Renal cortex interstitium (tissue), 11 donors: ENCODE results near the gene FGGY. TPM values are rescaled to one million over a fixed set of nuclear protein-coding genes. Genes with fewer than 3 reads are reported as not detected.

ENCODE experiments used
- DNase-seq, 11 donors: peaks; one replicate each; pipeline ENCODE4 v3.0.0-alpha.2; 2013; ENCODE audit warnings: low read depth in 9 of 11, low spot score in 4 of 11; ENCODE audit errors: extremely low read depth in 1 of 11
- polyA plus RNA-seq, 3 donors: library from polyadenylated mRNA; unstranded; fragments of 120-200 nt; gene quantifications; one replicate each; pipeline ENCODE4 v1.2.1, GENCODE V29; 2013; ENCODE audit not compliant: insufficient read length in 3 of 3

The FGGY gene
- polyA plus RNA-seq, 3 donors = 21.4 to 22.1 (median 21.9) TPM

DNA sequence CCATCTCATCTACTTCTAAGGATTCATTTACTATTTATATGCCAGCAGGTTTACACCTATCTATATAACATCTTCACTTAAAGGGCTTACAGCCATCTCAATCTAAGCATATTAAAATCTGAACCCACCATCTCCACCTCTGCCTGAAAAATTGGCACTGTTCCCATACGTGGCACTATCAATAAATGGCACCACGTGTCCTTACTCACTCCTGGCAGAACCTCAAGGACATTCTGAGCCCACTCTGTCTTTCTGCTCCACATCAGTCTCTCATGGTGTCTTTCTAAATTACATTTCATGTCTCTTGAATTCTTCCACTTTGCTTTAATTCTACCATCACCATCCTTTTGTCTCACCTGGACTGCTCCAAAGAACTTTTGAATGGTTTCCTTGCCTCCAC is 445.6 kb downstream of the FGGY start:
- no peak for DNase-seq

DNA sequence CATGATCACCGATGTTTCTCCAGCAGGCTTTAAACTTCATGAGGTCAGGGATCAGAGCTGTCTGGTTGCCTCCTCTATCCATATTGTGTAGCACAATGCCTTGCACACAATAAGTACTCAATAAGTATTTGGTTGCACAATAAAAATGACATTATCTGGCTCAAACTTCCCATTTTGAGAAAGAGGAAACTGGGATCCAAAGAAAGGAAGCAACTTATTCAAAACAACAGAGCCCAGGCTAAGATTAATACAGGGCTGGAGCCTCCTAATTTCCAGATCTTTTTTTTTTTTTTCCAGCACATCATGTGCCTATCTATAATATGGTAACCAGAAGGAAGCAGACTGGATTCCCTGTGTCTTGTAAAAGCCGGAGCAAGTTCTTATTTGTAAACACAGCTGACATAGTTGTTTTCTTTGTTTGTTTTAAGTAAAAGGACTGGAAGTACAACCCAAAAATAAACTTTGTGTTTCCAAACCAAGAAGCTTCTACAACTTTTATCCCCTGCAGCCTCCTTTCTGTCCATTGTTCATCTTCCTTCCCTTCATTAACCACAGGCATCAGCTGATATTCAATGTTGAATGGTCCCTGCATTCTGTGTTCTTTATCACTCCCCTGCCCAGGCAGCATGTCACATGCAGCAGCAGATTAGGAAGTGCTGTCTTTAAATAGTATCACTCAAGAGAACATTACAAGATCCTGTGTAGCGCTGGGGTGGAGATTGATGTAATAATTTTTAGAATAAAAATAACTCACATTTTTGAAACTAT is 446.6 kb downstream of the FGGY start:
- DNase-seq = no peak

DNA sequence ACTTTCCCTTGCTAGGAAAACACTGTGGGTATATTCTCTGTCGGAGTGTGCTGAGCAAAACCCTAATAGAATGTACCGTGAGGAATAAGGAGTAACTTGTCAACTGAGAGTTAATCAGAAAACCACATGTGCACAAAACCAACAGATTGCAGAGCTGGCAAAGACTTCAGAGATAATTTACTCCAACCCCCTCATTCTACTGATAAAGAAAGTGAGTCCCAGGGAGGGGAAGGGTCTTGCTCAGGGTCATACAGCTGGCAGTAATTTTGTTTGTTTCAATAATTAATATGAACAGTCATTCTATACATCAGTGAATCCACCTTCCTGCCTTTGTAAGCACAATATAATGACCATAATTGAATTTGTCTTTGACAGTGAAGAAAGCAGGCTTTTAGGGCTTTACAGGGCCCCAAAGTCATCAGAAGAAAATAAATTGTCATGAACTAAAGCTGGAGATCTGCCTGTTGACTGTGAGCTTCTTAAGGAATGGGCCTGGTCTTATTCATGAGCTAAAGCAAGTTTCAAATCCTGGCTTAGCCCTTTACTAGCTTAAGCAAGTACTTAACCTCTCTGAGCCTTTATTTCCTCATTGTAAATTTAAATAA is 450.6 kb downstream of the FGGY start:
- no peak for DNase-seq

DNA sequence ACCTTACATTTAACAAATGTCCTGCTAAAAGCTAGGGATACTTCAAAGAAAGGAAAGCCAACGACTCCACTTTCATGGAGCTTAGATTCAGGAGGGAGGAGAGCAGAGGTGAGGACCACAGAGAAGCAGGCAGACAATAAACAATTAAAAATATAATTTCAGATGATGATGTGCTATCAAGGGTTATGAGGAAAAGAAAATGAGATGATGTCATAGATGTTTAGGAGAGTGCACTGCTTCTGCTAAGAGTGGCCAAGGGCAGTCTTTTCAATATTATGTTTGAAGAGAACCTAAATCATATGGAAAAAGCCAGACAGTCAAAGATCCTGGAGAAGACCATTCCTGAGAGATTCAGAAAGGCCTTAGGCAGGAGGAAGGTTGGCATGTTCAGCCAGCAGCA is 451.2 kb downstream of the FGGY start:
- DNase-seq = no peak

DNA sequence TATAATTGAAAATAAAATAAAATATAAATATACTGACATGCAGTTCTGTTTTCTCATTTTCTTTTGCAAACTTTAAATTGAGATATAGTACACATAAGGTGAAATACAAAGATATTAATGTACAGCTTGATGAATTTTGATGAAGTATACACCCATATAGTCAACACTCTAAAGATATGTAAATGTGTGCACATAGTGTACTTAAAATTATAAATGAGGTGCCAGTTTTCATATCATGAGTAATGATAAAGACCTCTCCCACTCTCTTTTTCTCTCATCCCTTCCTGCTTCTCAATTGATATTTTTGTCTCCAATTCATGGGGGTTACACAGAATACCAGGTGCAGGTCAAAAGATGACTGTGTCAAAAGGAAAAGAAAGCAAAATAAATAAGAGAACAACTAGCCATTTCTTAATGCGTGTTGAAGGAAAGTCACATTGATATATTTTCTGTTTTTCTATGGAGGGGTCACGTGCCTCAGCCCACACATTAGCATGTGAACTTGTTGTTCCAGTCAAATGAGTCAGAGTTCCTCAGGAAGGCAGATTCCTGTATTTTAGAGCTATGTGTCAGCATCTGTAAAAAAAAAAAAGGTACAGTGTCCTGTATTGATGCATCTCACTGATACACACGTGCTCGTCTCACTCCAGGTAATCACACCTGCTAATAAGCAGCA is 453.6 kb downstream of the FGGY start:
- DNase-seq = no peak

DNA sequence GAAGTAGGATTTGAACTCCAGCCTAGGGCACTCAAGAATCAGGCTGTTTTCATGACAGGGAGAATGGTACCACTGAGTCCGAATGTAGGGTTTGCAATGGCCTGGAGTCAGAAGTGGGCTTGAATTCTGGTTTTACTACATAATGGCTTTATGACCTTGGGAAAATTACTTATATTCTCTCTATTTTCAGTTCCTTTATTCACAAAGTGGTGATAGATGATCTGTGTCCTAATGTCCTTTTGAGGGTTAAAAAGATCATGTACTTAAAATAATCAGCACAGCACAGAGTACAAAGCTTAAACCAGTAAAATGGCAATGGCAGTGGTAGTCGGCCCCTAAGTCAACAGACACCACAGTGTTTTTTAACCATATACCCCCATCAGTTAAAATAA is 454.1 kb downstream of the FGGY start:
- no peak for DNase-seq

DNA sequence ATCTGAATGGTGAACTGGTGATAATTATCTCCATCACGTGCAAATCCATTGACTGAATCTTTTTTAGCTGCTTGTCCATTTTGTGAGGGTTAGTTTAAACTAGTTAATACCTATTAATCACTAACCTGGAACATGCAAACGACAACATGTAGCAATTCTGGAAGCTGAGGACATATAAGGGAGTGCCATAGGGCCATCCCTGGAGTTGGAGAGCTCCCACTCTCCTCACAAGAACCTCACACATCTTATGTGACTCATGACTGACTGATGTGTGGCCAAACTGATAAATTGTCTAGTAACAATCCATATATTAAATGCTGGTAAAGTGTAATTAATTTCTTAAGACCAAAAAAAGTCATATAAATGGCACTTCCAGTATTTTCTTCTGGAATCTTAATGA is 454.9 kb downstream of the FGGY start:
- DNase-seq = no peak

DNA sequence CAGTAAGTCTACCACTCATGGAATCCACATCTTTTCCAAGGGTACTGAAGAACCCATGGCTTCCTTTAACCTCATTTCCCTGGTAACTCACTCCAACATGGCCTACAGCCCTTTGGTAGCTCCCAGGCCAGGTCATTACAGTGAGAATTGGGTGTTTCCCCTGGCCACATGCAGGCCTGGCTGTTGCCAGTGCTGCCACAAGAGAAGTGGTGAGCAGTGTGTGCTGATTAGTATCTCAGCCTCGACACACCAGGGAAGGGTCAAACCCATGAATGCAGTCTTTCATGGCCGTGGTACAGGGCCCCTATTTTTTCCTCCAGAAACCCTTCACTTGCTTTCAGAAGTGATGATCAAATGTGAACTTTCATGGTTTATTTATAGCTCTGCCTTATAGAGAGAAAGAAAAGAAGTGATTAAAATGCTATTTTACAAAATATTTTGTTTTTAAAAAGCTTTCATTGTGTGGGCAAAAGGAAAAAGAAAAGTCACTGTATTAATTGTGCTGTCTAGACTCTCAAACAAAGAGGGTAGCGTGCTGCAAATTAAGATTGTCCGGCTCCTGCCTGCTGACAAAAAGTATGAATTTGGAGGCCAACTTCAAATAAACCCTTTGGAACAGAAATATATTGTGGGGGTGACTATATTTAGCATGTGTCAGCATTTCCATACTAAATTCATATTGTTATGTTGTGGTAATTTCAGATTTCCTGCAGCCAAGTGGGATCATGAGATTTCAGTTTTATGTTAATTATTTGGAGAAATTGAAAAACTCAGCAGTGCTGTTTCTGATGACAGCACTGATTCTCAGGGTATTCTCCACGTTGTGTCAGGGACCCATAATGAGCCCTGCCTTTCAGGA is 455.9 kb downstream of the FGGY start:
- no peak for DNase-seq

DNA sequence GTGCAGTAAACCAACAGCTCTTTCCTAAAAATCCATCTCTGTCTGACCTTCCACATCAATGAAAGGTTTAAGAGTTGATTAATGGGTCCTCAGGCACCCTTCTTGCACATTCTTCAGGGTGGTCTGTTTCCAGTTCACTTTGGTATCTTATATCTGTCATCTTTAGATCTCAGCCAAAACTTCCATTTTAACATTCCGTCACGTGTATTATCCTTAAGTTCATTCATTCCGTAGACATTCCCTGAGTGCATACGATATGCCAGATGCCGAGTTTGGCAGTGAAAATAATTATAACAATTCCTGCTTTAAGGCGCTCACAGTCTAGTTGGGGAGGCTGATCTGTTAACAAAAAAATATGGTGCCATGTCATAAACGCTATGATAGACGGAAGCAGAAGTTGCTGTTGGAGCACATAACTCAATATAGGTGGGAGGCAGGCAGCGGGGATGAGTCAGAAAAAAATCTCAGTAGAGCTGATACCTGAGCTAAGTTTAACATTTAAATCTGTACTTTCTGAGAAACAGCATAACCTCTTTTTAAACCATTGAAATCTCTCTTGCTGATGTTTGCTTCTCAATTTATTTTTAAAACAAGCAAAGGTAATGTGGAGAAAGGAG is 458.3 kb downstream of the FGGY start:
- DNase-seq = no peak

DNA sequence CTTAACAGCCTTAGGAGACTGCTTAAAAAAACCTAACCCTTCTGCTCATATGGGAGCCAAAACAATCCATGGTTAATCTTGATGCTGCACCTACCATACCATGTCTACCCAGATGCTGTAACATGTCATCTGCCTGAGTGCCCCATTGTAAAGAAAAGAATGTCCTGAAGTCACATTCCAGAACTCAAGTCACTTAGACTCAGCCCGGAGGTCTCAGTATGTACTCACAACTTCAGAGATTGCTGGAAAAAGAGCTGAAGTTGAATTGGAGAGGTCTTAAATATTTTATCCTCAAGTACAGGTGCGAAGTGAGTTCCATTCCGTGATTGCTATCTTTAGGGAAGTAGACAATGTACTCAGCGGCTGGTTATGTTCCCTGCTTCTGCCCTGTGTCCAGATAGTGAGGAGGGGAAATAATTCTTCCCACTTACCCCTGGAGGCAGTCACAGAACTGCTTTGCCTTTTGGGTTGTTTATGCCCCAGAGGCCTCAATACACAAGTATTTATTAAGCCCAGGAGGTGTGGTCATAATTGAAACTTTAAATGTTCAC is 460.4 kb downstream of the FGGY start:
- DNase-seq = no peak

DNA sequence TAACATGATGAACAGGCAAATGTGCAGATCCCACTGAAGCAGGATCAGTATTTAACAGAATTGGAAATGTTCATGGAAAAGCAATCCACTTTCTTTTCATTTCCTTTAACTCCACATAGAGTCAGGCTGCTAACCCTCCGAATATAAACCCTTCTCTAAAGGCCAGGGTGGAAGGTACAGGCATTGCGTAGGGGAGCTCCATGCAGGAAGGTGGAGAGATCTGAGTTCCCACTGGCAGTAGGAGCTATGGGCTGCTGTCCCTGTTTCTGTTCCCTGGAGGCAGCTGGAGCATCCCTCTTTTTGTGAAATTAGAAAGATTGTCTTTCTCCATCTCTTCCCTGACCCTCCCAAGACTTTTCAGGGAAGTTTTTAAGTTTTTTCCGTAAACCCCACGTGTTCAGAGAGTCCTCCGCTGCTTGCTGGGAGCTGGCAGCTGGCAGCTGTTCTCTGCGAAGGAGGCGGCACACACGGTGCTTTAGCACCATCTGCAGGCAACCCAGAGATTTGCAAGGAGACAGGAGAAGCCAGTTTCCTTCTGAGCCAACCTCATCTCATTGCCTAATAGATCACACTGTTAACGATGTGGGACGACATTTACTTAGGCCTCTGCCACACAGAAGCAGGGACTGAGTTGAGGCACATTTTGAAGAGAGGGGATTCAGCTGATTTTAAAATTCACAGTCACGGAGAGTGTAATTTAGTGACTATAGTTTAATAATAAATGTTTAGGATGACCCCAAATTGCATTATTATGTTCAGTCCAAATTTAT is 462.4 kb downstream of the FGGY start:
- DNase-seq = peak; percentile 66 to 84 (median 75)

DNA sequence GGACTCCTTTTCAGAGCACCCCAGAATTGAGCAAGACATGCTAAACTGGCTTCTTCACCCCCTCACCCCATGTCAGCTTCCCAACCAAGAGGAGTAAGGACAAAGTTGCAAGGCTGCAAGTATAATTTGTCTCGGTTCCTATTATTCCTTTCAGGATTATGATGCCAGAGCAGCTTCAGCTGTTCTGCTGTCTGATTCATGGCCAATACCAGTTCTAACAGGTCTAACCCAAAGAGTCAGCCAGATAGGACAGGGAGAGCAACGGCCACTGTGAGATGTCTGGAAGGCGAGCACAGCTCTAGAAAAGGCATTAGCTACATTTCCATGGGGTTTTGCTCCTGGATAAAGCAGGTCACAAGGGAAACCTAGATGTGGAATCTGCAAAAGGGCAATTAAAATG is 464.5 kb downstream of the FGGY start:
- no peak for DNase-seq

DNA sequence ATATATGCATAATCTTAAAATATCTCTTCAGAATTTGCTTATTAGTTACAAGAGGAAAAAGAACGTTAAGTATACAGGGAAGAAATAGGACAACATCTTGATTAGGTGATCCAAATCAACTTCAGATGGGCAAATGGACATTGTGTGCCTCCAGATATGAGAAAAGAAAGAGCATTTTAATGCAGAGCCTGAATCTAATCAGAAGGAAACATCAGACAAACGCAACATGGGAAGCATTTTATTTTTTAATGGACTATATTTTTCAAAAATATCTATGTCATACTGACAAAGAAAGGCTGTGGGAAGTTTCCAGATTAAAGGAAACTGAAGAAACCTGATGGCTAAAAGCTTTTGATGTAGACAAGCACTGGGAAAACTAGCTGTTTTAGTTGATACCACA is 466.5 kb downstream of the FGGY start:
- DNase-seq = no peak

DNA sequence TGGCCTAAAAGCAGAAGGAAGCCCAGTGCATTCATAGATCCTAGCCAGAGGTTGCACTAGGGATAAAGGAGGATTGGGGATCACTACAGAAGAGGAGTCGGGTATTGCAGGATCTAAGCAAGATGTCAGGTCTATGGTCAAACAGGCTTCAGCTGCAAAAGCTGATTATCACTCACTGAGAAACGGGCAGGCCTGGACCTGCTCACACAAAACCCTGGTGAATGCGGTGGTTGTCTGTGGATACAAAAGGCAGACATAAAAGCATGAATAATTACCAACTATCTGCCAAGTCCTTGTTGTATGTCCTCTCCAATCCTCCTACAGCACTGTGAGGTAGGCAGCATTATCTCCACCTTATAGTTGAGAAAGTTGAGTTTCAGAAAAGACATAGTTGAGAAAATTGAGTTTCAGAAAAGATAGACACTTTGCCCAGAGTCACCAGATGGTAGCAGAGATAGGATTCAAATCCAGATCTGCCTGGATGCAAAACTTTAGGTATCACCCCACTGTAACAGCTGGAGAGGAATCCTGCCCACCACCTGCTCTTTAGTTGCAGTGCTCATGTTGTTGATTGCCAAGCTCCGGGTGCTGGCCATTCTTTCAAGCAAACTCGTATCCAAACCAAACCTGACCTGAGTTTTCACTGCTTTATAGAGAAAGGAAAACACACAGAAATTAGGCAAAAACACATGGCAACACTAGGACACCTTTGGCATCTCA is 468.3 kb downstream of the FGGY start:
- DNase-seq = no peak

DNA sequence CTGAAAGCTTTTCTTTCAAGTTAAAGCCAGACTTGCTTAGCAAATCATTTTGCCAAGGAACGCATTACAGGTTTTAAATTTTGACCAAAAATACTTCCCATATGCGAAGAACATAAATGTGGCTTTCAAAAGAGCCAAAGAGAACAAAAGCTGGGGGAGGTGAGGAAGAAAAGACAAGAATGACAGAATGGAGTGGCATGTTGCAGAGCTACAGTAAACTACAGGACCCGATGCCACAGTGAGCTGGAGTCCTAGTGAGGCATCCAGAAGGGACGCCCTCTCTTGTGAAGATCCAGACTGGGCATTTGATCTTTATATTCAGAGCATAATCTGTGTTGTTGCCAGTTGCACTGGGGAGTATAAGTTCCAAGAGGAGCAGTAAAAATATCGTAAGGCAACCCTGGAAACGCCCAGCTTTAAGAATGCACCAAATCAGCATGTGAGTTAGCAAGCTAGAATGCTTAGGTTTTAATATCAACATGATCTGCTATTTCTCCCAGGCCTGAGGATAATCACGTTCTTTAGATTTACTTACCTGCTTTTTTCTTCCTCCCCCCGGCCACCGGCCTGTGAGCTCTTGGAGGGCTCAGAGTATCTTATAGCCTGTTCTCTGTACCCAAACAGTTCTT is 469.4 kb downstream of the FGGY start:
- no peak for DNase-seq

DNA sequence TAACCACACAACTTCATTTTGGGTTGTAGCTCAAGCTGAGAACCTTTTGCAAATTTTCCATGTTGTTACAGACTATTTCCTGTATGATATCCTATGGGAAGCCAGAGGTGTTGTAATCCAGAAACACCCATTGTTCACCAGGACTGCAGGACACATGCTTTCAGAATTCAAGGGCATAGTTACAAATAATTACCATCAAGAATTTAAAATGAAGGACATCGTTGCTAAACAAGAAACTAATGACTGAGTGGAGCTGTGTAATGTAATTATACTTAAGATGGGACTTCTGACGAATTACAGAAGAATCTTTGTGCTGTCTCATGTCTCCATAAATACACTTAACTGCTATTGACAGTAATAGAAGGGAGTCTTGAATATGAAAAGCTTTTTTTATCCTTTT is 470.2 kb downstream of the FGGY start:
- DNase-seq = no peak
